Measurements from ENCODE around the gene KIF5A.

The KIF5A gene

GRCh38 chr12:57581802-57582201 lies 32.0 kb downstream of the KIF5A start:
- TF ChIP-seq CEBPB (IDR thresholded peaks at IDR 0.05) (no peak), EP300 (IDR thresholded peaks at IDR 0.05; ENCODE audit: borderline replicate concordance) (no peak), NFIC (IDR thresholded peaks at IDR 0.05) (no peak), CREB1 (IDR thresholded peaks at IDR 0.05; ENCODE audit: low read depth) (no peak), FOXM1 (IDR thresholded peaks at IDR 0.05; ENCODE audit: borderline replicate concordance, low read depth) (no peak), REST (IDR thresholded peaks at IDR 0.05; ENCODE audit: low read depth) (no peak), TAF1 (IDR thresholded peaks at IDR 0.05; ENCODE audit: low read depth) (no peak), YY1 (IDR thresholded peaks at IDR 0.05; ENCODE audit: low read depth) (no peak), EGR1 (IDR thresholded peaks at IDR 0.05) (no peak), ZBTB7A (IDR thresholded peaks at IDR 0.05; ENCODE audit: low read depth) (no peak), USF1 (IDR thresholded peaks at IDR 0.05) (no peak), TCF12 (IDR thresholded peaks at IDR 0.05; ENCODE audit: low read depth) (no peak), TEAD4 (IDR thresholded peaks at IDR 0.05) (no peak), RAD21 (IDR thresholded peaks at IDR 0.05; ENCODE audit: low read depth) (no peak)
- TF ChIP-seq, protein P1, sequence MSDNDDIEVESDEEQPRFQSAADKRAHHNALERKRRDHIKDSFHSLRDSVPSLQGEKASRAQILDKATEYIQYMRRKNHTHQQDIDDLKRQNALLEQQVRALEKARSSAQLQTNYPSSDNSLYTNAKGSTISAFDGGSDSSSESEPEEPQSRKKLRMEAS (IDR thresholded peaks at IDR 0.05): no peak

DNA sequence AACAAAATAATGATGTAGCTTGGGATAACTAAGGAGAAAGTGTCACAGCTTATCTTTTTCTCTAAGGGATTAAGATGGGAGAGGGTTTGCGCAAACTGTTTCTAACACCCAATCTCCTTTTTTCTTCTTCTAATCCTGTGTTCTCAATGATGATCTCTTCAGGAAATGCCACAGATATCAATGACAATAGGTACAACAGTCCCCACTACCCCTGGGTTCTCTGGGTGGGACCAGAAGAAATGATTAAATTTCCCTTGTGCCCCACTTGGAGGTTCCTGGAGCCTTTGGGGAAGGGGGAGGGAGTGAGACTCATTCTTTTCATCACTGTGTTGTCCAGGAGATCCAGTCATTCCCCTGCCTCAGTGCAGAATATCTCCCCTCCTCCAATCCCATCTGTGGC lies 32.6 kb downstream of the KIF5A start:
- TF ChIP-seq EP300 (IDR thresholded peaks at IDR 0.05; ENCODE audit: borderline replicate concordance): no peak
- no peak for TF ChIP-seq RAD21 (IDR thresholded peaks at IDR 0.05; ENCODE audit: low read depth)
- no peak for TF ChIP-seq CREB1 (IDR thresholded peaks at IDR 0.05; ENCODE audit: low read depth)
- no peak for TF ChIP-seq NFIC (IDR thresholded peaks at IDR 0.05)
- TF ChIP-seq TEAD4 (IDR thresholded peaks at IDR 0.05): no peak
- TF ChIP-seq, protein P1 (IDR thresholded peaks at IDR 0.05): no peak
- no peak for TF ChIP-seq CEBPB (IDR thresholded peaks at IDR 0.05)
- TF ChIP-seq TAF1 (IDR thresholded peaks at IDR 0.05; ENCODE audit: low read depth): no peak
- TF ChIP-seq YY1 (IDR thresholded peaks at IDR 0.05; ENCODE audit: low read depth): no peak
- TF ChIP-seq FOXM1 (IDR thresholded peaks at IDR 0.05; ENCODE audit: borderline replicate concordance, low read depth): no peak
- no peak for TF ChIP-seq TCF12 (IDR thresholded peaks at IDR 0.05; ENCODE audit: low read depth)
- no peak for TF ChIP-seq REST (IDR thresholded peaks at IDR 0.05; ENCODE audit: low read depth)
- TF ChIP-seq USF1 (IDR thresholded peaks at IDR 0.05): no peak
- TF ChIP-seq EGR1 (IDR thresholded peaks at IDR 0.05): no peak
- TF ChIP-seq ZBTB7A (IDR thresholded peaks at IDR 0.05; ENCODE audit: low read depth): no peak

- TF ChIP-seq USF1 (IDR thresholded peaks at IDR 0.05) (no peak), RAD21 (IDR thresholded peaks at IDR 0.05; ENCODE audit: low read depth) (peak; percentile 96), ZBTB7A (IDR thresholded peaks at IDR 0.05; ENCODE audit: low read depth) (0 out of 2 replicates have a peak, but pooled peaks have one; percentile 42), TEAD4 (IDR thresholded peaks at IDR 0.05) (no peak), REST (IDR thresholded peaks at IDR 0.05; ENCODE audit: low read depth) (no peak)
Observed at GRCh38 chr12:57583008-57583831, 33.4 kb downstream of the KIF5A start.

DNA sequence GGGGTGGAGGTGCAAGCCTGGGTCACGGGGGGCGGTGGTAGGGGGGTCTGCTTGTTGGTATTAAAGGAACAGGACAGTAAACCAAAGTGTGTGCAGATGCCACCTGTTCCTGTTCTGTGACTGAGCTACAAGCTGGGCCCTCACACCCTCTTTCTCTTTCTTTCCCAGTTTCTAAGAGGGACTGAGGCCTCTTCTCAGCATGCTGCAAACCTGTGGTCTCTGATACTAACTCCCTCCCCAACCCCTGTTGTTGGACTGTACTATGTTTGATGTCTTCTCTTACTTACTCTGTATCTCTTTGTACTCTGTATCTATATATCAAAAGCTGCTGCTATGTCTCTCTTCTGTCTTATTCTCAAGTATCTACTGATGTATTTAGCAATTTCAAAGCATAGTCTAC lies 34.2 kb downstream of the KIF5A start:
- TF ChIP-seq, protein P1 (IDR thresholded peaks at IDR 0.05): no peak
- TF ChIP-seq USF1 (IDR thresholded peaks at IDR 0.05) (no peak), REST (IDR thresholded peaks at IDR 0.05; ENCODE audit: low read depth) (no peak), ZBTB7A (IDR thresholded peaks at IDR 0.05; ENCODE audit: low read depth) (no peak), TCF12 (IDR thresholded peaks at IDR 0.05; ENCODE audit: low read depth) (no peak), TEAD4 (IDR thresholded peaks at IDR 0.05) (no peak), EGR1 (IDR thresholded peaks at IDR 0.05) (no peak)

All from Ishikawa (cell line).